GM21723 (cell line): ENCODE results near the gene FAM72B.
"Not testable (repeated sequence)": the region's sequence is repeated elsewhere in the genome, so short reads cannot be mapped to it uniquely, and the experiment has no call there.

Experiments
- ATAC-seq: cut with Tn5 transposase; IDR thresholded peaks from one replicate; pipeline ENCODE4 v1.9.1; 2021; ENCODE audit warnings: mild to moderate bottlenecking, moderate library complexity; ENCODE audit not compliant: unreplicated experiment

FAM72B gene

GRCh38 chr1:121184290-121185127, at the start of gene FAM72B, which contains the start of gene SRGAP2C:
TSS of gene FAM72B (minus strand) at chr1:121184340. CDS start at chr1:121183489, 851 bp downstream.
TSS of gene SRGAP2C (plus strand) at chr1:121184975. CDS start at chr1:121187447, 2,472 bp downstream.
- peak; percentile 89 for ATAC-seq

DNA sequence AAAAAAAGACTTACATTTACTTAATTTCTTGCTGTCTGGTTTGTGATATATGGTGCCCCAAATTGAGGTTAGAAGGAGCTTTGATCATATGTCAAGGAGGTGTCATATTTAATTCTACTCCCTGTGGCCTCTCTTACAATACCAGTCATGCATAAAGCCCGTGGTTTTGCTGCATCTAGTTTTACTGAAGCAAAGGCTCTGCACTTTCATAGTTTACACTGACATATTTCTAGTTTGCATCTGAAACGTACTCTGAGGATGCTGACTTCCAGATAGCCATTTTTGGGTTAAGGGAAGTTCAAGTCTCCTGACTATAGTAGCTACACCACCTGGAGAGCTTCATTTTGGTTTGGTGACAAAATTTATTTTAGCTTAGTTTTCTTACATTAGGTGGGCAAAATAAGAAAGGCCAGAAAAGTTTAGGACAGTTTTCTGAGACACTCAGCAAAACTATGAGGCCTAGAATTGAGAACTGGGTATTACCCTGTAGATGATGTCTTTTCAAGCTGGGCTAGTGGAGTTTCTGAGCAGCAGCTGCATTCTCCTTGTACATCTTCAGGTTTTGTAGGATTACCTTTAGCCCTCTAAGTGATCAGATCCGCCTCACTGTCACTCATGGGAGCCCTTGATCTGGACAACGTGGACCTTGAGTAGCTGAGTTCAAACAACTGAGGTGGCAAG, 48.4 kb upstream of the FAM72B start:
- not testable (repeated sequence) for ATAC-seq

DNA sequence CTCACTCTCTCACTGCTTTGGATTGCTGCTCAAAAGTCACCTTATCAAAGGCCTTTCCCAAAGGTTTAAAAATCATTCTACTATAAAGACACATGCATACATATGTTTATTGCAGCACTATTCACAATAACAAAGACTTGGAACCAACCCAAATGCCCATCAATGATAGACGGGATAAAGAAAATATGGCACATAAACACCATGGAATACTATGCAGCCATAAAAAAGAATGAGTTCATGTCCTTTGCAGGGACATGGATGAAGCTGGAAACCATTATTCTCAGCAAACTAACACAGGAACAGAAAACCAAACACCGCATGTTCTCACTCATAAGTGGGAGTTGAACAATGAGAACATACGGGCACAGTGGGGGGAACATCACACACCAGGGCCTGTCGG, 46.5 kb upstream of the FAM72B start:
- not testable (repeated sequence) for ATAC-seq

DNA sequence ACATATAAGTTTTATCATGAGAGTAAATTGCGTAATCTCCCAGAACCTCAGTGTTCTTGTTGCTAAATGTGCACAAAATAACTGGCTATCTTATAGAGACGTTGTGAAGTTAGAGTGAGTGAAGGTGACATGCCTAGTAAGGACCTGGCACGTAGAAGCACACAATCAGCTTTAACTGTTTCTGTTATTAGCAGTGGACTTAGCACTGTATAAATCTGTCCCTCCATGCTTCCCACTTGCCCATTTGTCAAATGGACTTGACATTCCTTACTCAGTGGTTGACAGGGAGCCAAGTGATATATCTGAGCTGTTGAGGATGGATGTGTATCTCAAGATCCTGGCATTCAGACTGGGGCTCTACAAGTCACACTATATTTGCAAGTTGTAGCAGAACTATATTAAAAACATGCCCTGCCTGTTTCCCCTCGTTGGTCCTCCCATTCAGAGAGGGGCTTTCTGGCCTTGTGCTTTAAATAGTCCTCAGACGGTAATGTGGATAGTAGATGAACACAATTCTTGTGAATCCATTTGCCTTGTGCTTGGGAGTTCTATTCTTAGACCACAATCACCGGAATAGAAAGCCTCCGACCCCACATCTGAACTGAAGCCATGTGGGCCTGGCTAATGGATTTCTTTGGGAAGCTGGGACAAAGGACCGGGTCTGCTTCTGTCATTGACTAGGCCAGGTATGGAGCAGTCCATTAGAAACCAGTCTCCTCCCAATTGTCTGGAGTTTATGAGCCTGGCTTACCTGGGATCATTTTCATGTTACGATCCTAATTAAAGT, 43.6 kb upstream of the FAM72B start:
- ATAC-seq, result not testable (repeated sequence)

GRCh38 chr1:121226925-121227324, 42.8 kb upstream of the FAM72B start:
- ATAC-seq, result not testable (repeated sequence)

DNA sequence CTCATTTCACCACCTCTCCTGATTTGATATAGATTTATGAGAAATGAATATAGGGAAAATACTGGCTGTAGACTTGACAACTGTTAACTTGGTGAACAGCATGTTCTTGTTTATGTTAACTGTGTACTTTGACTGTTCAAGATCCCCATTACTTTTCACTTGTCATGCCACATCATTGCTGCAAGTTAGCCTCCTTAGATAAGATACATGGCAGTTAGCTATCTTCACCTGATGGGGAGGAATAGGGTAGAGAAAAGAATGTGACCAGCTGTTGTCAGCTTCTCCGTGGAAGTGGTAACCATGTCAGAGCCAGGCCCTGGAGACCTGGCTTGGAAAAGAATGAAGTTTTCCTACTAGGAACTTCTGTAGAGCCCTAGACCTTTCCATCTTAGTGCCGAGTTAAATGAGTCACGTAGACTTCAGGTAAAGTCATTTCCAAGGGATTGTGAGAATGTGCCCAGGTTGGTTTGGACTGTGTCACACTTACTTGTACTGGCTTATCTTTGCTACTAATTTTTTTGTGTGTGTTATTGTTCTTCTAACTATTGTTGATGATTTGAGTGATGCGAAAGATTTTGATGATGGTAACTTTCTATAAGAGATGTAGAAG, 42.3 kb upstream of the FAM72B start:
- ATAC-seq, result not testable (repeated sequence)

- peak; percentile 100 for ATAC-seq
Measured at GRCh38 chr1:121224714-121225113, 40.6 kb upstream of the FAM72B start.

GRCh38 chr1:121221770-121222169, 37.6 kb upstream of the FAM72B start:
- peak; percentile 49 for ATAC-seq

- ATAC-seq, result not testable (repeated sequence)
Measured at GRCh38 chr1:121216676-121217075, 32.5 kb upstream of the FAM72B start.

DNA sequence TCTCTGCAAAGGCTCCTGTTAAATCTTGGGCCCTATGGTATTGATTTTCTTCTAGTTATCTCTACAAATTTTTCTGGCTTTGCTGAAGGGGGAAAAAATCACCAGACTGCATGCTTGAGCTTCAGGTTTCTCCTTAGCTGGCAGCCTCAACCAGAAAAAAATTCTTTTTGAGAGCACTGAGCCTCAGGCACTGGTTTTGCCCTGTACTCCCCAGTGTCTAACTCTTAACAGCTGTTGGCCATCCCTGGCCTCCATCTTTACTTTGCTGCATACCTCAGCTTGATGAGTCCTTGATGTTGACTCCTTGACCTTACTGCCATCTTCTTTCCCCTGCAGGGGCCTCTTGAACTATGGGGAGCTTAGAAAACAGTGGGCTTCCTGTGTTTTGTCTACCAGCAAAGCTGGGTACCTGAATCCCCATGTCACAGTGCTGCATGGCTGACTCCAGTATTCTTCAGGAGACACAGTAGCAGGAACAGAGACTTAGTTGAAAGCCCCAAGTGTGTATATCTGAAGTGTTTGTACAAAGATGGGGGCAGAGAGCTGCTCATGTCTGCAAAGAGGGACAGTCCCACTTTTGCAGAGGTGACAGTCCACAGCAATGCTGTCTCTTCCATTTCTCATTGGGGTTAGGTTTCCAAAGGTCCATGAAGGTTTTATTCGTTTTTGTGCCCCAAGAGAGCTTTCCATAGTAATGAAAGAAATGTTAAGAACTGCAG, 31.7 kb upstream of the FAM72B start:
- not testable (repeated sequence) for ATAC-seq

DNA sequence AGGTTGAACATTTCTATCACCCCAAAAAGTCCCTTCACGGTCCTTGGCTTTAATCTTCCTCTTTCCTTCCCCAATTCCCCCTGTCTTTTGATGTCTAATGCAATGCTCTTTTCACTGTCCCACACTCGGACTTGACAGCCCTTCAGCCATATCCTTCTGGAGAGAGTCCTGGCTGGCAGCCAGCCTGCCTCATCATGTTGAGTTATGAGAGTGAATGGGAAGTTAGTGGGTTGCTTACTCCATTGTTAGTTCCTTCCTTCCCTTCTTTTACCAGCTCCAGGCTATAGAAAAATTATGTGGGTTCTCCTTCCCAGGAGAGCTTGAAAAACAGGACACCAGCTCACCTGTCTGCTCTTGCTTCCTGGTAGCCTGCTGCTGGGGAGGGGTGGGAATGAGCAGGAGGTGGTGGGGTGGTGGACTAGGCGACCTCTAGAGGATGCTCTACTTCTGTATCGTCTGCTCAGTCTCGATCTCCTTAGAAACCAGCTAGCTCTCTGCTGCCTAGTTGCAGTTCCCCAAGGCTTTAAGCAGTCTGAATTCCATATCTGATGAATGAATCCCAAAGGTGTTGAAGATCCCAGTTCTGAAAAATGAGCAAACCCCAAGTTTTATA, 30.5 kb upstream of the FAM72B start:
- not testable (repeated sequence) for ATAC-seq

DNA sequence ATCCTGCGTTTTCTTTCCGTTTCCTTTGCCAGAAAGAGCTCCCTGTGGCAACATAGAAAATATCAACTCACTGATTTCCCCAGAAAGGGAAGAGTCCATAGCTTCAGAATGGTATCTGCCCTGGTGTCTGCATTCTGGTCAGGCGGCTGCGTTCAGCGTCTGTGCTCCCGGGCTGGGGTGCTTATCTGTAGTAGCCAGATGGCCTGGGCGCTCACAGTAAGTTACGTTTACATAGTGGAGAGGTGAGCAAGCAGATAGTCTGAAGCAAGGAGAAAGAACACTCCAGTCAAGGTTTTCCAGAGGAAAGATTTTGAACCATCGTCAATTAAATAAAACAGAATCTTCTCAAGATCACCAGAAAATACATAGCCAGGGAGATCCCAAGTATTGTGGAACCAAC, 29.4 kb upstream of the FAM72B start:
- ATAC-seq, result not testable (repeated sequence)

DNA sequence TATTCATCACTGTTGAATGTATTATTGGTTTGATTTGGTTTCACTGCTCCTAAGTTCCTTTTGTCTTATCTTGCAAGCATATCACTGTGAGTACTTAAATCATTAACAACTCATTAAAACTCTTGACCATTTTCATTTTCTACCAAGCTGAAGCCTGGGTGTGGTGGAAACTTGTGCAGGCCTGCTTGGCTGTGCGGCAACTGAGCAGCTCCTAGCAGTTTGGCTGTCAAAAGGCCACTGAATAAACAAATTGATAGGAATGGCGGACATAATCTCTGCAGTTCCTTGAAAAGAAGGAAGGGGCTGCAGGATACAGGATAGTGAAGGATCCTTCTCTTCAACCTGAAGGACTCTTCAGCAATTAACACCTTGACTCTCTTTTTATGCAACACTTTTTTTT, 26.6 kb upstream of the FAM72B start:
- ATAC-seq, result not testable (repeated sequence)

- ATAC-seq, result not testable (repeated sequence)
Measured at GRCh38 chr1:121208375-121208774, 24.2 kb upstream of the FAM72B start.

- ATAC-seq, result not testable (repeated sequence)
Measured at GRCh38 chr1:121207328-121207727, 23.2 kb upstream of the FAM72B start.

DNA sequence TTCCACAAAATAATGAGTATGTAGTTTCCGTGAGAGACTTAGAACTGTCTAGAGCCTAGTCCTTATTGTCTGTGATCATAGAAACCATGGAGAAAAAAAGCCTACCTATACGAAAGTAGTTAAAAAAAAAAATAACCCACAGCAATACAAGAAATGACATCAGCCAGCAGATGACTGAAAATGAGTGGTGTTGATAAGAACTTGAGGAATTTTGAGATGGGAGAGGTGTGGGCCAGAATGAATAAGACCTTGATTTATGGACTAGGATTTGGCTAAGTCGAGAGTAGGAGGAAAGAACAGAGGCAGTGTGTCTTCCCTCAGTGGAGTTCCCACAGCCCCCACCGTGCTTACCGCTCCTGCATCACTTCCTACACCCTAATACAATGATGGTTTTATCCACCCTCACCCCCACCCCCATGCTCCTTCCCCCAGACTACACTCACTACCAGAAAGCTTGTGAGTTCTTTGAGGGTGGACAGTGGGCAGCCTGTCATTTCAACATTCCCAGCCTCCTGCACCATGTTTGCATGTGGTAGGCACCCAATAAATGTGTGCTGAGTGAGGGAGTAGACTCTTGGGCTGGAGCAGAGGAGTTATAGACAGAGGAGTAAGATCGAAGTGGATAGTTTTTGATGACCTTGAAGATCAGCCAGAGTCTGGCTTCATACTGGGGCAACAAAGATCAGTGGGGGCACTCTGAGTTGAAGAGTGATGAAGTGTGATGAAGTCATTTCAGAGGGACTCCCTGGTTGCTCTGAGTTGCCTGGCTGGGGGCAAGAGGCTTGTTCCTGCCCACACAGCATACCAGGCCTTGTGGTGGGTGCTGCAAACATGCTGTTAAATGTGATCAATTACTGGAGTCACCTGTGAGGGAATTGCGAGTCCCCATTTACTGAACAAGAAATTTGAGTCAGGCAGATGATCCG, 21.9 kb upstream of the FAM72B start:
- ATAC-seq, result not testable (repeated sequence)

GRCh38 chr1:121202986-121203385, 18.8 kb upstream of the FAM72B start:
- ATAC-seq, result not testable (repeated sequence)
